HG02571 (cell line): ENCODE data around the gene IMPG1.
"Not testable (repeated sequence)": the region's sequence is repeated elsewhere in the genome, so short reads cannot be mapped to it uniquely, and the experiment has no call there.

ENCODE experiments used
- ATAC-seq: cut with Tn5 transposase; IDR thresholded peaks from one replicate; pipeline ENCODE4 v1.9.1; 2021; ENCODE audit warnings: mild to moderate bottlenecking, moderate library complexity; ENCODE audit not compliant: unreplicated experiment

The IMPG1 gene

DNA sequence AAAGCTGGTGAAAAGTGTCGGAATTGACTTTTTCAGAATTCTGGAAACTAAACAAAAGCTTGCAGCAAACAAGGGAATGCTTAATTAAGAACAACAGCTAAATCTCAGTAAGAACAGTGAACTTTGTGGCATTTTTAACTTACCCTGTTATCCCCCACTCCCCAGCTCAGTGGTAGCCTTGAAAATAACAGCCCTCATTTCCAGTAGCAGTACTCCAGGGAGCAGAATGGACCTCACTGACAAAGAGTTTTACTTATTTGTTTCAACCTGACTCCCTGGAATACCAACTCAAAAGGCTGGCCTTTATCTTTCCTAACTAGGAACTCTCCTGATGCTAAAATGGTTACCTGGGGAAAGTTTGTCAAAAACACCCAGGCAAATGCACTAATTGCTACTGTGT lies 108.9 kb downstream of the IMPG1 start:
- ATAC-seq: no peak

DNA sequence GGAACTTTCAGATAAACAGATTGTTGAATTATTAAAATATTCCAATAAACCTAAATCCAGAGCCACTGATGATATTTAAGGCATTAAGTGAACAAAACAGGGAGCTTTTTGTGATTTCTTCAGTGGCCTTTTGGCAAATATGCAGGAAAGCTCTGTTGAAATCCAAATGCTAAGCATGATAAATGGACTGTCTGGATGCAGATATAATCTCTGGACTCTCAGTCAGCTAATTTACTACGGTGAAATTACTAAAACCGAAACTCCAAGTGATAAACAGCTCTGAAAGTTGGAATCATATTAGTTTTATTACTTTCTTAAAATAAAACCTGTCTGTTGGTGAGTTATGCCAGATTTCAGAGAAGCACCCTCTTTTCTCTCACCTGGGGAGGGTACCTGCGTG lies 120.3 kb downstream of the IMPG1 start:
- ATAC-seq: no peak

DNA sequence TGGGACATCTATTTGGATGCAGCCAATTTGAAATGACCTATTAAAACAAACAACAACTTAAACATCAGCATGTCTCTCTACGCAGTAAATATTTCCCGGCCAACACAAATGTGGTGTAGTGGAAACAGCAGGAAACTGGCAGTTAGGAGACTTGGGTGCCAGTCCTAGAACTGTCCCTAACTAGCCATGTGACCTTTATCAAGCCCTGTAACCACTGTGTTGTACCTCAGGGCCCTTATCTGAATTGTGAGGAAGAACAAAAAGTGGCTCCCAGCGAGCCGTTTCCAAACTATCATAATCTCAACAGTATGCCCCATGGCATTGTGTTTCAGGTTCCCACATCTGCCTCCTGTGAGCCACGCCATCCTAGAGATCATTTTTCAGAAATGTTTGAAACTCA lies 124.5 kb downstream of the IMPG1 start:
- no peak for ATAC-seq

DNA sequence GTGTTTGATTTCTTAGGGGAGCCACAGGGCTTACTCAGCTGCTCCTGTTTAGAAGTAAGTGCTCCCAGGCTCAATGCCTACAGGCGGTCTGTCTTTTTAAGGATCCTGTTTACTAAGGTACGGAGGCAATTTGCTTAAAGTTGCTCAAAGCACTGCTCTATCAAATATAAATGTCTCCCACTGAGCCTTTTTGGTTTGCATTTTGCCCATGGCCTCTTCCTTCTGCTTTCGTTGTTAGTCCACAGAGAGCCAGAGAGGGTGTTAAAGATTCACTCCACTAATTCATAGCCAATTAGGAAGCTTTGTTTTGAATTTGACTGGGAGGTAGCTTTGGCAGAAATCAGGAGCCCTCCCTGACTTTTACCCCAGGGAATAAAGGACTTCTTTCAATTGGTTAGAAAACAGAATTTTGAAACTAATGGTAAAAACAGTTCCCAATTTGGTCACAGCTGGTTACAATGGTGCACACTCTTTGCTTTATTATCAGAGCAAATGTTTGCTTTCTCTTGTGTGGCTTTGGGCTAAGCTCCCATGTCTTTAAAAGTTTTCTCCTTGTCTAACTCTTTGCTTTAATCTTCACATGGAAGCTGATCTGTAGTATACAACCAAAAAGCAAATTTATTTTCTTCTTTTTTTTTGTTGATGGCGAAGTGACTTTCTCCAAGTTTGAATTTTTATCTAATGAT lies 126.2 kb downstream of the IMPG1 start:
- ATAC-seq: no peak

DNA sequence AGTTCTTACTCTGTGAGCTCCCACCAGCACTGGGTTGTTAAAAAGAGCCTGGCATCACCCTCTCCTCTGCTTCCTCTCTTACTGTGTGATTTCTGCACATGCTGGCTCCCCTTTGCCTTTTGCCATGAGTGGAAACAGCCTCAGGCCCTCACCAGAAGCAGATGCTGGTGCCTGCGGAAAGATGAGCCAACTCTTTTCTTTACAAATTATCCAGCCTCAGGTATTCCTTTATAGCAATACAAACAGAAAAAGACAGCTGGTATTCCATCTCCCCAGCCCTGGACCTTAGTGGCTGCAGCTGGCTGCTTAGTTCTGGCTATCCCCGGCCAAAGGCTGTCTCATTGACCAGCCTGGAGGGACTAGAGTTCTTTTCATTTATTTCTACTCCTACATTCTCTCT lies 129.1 kb downstream of the IMPG1 start:
- ATAC-seq: no peak

DNA sequence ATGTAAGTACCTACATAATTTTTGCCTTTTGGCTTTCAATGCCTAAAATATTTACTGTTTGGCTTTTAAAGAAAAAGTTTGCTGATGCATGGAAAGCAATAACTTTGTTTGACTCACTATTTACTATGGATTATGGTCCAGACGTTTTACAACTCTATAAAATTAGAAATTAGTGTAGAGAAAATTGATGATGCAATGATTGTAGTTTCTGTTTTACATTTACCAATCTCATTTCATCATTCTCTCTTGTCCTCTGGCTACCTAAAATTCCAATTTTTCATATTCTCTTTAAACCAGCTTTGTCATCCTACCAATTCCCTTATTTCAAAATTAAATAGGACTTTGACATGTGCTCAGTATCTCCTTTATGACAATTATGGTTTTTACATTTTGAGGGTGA lies 131.0 kb downstream of the IMPG1 start:
- no peak for ATAC-seq

DNA sequence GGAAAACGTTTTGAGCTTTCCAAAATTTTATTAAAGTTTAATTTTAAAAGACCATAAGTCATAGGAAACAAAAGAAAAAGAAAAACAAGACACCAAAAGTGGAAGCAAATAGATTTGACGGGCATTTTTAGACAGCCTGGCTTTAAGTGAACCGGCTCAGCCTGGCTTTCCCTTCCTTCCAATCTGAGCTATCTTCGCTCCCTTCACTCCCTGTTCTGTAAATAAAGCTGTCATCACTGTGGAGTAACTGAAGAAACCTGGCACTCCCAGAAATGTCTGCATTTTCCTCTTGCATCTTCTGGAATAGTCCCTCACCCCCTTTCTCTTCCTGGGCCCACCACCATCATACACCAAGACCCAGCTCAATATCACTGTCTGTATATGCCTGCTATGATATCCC lies 131.9 kb downstream of the IMPG1 start:
- no peak for ATAC-seq

DNA sequence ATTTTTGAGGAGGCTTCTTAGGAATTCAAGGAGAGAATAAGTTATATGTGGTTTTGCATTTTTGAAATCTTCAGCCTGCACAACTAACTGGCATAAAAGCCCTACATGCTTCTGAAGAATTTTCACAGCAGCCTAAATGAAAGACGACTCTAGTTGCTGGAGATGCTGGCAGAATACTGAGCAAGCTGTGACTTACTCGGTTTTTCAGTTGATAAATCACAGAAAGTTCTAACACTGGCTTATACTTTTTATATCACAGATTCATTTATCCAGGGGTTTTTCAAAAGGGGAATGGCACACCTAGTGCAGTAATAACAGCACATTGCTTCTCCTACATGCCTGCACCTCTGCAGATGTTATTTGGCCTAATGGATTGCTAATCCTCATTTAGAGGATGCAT lies 134.6 kb downstream of the IMPG1 start:
- no peak for ATAC-seq

DNA sequence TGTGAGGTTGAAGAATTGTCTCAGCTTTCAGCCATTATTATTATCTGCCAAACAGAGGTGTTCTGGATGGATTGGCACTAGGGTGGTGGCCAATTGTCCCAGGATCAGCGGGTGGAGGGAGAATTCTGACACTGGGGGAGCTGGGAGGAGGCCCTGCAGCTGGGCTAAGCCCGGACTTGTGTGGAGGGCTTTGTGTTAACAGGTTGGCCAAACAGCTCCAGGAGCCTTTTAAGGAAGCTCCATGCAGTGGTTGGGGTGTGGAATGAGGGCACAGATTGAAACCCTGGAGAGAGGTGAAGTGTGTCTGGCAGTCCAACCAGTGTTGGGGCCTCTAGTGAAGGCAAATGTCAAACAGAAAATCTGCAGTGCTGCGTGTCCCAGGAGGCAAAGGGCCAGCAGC lies 135.8 kb downstream of the IMPG1 start:
- no peak for ATAC-seq

DNA sequence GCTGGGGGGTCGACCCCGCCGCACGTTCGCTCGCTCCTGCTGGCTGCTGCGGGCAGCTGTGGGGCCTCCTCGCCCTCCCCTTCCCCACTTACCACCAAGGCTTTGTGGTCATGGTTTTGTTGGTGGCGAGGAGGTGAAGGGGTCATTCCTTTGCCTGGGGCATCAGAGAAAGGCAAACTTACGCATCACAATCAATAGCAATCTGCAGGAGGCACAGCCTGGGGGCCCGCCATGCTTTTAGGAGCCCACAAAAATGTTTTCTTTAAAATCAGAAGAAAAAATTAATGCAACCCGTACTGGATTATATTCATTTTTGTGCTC lies 137.0 kb downstream of the IMPG1 start:
- no peak for ATAC-seq

DNA sequence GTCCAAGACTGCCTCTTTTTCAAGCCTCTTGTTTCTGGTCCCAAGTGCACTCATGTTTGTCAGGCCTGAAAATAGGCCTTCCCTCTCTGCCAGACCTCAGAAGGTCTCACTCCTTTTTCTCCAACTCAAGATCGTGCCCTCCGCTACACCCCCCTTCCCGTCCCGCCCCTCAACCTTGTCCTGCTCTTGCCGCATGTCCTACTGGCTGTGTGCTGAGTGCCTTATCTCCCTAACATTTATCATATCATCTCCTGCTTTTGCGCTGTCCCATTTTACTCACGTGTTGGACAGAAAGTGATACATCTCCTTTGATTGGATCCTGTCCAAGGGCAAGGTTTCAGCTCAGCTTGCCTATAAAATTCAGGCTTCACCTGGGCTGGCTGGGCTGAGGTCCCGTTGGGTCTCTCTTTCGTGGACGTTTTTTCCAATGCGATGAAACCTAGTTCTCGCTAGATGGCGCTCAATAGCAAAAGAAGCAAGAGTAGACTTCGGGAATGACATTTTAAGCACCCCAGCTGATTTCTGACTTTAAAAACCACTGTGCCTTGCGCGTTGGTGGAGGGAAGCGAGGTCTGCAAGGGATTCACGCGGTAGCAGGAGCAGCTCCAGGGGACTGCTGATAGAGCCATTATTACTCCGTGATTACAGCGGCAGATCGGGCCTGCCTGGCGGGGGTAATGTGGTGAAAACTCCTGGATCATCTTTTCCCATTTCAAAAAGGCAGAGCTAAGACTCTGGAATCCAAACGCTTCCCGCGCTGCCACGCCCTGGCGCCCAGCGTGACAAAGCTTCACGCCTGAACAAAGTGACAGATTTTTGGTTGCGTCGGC lies 137.6 kb downstream of the IMPG1 start:
- peak; percentile 74 for ATAC-seq

DNA sequence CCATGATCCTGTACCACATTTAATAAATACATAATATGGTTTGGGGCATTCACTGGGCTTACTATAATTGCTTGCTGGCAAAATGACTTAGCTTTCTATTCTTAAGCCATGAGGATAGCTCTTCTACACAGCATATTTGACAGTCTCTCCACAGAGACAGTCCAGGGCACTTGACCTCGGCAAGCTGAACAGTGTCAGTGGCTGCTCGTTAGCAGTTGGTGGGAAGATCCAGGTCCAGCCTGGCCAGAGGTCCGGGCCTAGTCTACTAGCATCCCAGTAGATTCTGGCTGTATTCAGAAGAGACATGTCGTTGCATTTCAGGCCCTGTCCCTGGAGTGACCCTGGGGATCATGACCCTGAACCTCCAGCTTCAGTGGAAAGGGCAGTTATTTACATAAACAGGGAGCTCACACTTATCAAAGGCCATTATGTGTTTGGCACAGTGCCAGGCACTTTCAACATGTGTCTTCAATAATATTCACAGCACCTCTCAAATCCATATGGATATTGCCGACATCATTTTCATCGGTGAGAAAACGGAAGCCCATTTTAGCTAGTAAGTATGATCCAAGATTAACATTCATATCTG lies 139.0 kb downstream of the IMPG1 start:
- no peak for ATAC-seq

DNA sequence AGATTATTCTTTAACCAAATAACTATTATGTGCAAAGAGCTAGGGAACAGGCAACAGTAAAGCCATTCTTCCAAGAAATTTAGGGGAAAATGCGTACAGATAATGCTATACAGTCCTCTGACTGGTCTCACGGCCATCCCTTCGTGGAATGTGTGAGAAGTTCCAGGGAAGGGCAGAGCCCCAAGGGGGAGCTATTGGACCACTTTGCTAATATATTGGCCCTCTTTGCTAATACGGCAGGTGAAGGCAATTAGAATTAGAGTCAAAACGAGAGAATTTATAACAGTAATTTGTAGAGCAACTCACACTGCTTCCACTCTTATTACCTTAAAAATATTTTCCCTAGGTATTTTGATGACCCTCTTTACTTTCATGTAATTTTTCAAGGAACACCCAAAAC lies 140.4 kb downstream of the IMPG1 start:
- ATAC-seq: no peak

DNA sequence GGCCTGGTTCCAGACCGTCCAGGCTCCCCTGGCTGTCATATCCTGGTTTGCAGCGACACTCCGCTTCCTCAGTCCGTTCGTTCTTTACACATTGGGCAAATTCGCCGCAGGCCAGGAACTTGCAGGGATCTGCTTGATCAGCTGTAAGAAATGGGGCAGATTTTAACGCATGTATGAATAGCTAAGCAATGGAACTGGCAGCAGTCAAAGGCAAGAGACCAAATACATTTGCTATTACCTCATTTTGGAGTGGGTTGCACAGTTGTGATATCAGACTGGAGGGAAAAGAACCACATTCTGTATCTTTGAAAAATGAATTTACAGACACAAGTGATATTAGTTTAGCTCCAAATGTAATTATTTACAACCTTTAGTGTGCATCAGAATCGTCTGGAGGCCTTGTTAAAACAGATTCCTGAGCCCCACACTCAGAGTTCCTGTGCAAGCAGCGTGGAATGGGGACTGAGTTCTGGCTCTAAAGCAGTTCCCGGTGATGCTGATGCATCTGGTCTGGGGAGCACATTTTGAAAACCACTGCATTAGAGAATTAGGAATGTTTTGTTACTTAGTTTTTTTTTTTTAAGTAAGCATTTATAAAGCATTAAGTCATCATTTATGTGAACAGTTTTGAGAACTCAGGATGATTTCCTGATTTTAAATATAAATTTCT lies 141.3 kb downstream of the IMPG1 start:
- no peak for ATAC-seq

DNA sequence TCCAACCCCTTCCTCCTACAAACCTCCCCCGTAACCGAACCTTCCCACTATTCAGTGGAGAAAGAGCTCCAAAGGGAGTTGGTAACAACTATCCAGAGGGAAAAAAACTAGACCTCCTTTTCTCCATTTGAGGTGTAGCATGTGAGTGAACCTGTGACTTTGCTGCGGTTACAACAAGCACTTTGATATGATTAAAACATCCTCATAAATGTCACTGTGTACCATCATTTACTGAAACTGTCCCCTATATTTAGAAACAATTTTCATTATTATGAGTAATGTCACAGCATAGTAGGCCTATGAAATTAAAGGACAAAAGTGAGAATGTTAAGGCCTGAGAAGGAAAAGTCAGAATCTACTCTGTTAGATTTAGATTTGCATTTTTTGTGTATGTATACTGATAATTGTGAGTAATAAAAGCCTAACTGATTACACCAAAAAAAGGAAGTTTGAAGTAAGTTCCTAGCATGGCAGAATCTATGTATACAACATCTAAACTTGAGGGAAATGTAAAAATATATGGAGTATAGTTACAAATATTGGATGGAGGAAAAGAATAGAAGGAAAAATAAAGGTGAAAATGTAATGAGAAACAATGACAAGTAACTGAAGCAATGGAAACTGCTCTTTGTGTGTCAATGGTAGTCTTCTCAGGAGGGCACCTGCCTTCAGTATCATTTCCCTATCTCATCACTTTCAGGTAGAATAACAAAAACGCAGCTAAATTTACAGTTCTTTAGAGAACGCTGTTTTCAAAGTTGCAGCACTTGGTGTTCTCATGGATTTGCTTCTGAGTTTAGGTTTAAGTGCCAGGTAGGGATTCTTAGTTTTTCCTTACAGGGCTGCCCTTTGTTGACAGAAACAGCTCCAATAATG lies 145.9 kb downstream of the IMPG1 start:
- ATAC-seq: peak; percentile 55

DNA sequence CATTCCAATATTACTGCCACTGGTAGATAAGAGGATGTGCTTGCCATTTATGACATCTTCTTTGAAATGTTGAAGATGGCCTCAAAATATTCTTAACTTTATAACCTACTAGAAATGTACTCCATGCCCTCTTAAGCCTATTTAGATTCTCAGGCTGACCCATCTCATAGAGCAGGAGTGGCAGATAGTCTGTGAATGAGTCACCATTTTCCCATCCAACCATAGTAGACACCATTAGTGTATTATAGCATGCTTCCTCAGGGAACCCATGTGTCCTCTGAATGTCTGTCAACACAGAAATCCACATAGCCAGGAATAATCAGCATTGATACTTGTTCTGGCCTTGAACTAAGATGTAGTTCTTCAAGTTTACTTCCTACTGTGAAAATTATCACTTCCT lies 150.2 kb downstream of the IMPG1 start:
- ATAC-seq: no peak

DNA sequence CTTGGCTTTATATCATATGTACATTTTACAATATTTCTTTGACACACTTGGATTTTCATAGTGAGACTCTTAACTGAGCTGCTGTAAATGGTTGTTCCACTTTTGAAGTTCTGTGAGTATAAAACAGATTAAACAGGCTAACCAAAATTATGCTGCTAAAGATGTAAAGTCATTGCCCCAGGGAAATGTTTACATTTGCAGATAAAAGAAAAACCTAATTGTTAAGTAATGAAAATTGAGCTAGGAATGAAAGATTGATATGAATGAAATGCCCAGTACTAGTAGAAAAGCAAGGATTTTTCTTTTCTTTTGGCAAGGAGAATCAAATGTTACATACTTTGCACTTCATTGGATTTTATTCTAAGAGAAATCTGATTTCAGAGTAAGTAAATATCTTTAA lies 159.4 kb downstream of the IMPG1 start:
- no peak for ATAC-seq

DNA sequence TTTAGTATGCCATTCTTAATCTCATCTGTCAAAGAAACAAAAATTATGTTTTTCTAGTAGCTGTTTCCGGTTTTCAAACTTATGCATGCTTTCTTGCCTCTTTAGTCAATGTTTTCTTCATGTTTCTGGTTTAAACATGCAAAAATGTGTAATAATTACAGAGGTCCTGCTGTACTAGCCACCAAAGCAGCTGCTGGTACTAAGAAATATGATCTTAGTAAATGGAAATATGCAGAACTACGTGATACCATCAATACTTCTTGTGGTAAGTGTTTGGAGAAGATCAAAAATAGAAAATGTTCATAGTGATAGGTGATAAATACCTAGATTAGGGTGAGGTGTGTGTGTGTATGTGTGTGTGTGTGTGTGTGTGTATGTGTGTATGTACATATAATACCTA lies 165.0 kb downstream of the IMPG1 start:
- no peak for ATAC-seq

DNA sequence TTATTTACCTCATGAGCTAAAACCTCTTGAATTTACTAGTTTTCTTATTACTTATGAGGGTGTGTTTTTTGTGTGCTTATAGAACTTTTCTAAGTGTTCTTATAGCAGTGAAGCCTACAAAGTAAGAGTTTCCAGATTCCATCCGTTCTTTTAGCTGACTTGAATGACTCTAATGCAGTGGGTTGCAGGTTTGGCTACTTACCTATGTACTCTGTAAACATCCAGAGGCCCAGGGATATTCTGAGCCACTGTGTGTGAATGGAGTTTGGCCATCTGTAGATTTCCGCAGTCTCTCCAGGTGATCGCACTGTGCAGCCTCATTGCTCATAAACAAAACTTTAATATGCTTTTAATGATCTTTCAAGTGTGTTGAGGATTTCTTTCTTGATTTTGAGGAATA lies 165.6 kb downstream of the IMPG1 start:
- ATAC-seq: no peak

DNA sequence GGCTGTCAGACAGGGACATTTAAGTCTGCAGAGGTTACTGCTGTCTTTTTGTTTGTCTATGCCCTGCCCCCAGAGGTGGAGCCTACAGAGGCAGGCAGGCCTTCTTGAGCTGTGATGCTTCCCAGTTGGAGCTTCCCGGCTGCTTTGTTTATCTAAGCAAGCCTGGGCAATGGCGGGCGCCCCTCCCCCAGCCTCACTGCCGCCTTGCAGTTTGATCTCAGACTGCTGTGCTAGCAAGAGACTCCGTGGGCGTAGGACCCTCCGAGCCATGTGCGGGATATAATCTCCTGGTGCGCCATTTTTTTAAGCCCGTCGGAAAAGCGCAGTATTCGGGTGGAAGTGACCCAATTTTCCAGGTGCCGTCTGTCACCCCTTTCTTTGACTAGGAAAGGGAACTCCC lies 167.3 kb downstream of the IMPG1 start:
- ATAC-seq: not testable (repeated sequence)

DNA sequence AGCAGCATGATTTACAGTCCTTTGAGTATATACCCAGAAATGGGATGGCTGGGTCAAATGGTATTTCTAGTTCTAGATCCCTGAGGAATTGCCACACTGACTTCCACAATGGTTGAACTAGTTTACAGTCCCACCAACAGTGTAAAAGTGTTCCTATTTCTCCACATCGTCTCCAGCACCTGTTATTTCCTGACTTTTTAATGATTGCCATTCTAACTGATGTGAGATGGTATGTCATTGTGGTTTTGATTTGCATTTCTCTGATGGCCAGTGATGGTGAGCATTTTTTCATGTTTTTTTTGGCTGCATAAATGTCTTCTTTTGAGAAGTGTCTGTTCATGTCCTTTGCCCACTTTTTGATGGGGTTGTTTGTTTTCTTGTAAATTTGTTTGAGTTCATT lies 172.2 kb downstream of the IMPG1 start:
- ATAC-seq: not testable (repeated sequence)
